HG03342 (cell line): ENCODE measurements around the gene STMND1.

Experiments used
- ATAC-seq: cut with Tn5 transposase; IDR thresholded peaks from one replicate; pipeline ENCODE4 v1.9.1; 2021; ENCODE audit warnings: mild to moderate bottlenecking, moderate library complexity; ENCODE audit not compliant: unreplicated experiment

STMND1 gene

GRCh38 chr6:17097982-17098381, 3.9 kb upstream of the STMND1 start:
- ATAC-seq, result no peak

DNA sequence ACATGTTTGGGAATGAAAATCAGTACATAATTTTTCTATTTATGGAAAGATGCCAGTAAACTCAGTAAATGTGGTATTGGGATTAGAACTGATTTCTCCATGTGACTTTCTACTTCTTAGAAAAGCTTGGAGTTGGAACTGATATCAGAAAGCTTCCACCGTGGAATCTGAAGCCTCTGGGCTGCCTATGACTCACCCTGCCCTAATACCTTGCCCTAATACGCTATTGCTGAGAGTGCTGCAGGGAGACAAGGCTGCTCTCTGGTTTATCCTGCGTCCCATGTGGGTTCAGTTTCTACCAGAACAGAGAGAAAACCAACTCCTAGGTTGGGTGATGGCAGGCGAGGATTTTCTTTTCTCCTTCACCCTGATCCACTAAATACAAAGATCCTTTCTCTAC, 3.3 kb upstream of the STMND1 start:
- ATAC-seq, result no peak

DNA sequence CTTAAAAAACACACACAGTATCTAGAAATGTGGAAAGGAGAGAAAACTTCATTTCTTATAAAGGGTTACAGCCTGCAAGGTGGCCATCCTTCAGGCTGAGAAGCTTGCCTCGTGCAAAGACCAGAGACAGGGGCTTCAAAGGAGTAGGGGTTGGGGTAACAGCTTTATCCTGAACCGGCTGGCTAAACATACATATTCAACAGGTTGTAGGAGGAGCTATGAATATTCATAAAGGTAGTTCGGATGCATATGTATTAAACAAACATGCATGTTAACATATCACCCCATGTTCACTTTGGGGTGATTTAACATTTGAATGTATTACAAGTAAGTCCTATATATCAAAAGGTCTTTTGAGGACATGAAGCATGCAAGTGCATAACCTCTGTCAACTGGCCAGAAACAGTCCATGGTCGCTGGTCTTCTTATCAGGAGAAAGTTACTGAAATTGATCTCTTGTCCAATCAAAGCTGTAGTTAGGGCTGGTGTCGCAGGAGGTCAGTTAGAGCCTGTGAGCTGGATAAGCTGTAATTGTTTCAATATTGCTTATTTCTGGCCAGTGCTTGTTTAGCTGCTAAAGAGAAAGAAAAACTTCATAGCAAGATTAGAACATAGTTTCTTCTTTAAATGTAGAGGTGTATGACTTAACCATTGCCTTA, 2.3 kb upstream of the STMND1 start:
- no peak for ATAC-seq

GRCh38 chr6:17100806-17101205, 1.0 kb upstream of the STMND1 start:
- no peak for ATAC-seq

GRCh38 chr6:17102258-17102870, 514 bp downstream of the STMND1 start:
- no peak for ATAC-seq

GRCh38 chr6:17103715-17104114, 1.9 kb downstream of the STMND1 start:
- no peak for ATAC-seq

DNA sequence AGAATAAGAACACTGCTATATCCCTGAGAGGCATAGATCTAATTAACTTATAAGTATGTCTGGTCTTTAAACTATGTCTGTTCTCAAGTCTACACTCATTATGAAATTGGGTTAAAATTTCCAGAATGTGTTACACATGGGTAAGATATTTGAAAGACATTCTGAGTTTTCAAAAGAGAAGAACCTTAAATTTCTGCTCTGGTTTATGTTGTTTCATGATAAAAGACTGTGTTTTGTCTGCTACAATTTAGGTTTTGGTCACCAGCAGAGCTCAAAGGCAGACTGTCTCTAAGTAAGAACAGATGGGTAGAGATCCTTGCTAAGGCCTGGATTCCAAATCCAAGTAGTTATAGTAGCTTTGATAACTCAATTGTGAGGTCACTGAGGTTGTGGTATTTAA, 6.0 kb downstream of the STMND1 start:
- no peak for ATAC-seq

DNA sequence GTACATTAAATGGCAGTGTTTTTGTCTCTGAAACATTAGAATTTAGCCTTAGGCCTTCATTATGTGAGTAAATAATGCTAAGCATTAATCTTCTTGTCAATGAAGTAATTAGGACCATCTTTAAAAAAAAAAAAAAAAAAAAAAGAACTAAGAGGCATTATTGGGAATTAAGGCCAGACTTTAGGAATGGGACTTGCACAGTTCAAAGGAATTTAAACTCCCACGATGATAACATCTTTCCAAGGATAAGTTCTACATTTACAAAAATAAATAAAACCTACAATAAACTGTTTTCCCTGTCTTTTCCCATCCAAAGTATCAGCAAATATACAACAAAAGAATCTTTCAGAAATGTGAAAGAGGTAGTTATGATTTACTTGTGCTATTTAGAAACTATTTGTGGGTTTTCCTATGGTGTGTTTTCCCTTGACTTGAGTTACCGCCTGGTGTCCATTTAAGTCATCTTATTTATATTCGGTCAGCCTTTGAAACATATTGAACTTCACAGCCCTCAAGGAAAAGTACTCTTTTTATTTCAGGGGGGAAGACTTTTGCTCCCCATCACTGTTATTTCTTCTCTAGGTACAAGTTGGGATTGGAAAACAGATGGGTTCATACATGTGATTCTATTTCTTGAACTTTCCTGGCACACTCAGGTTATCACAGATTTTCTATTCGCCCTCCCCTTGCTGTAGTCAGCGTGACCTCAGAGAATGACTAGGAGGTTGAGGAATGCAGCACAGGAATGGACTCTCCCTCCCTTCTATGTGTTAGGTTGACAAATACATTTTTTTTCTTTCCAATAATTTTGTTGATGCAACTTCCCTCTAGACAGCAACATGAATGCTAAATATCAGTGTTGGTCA, 13.6 kb downstream of the STMND1 start:
- no peak for ATAC-seq

DNA sequence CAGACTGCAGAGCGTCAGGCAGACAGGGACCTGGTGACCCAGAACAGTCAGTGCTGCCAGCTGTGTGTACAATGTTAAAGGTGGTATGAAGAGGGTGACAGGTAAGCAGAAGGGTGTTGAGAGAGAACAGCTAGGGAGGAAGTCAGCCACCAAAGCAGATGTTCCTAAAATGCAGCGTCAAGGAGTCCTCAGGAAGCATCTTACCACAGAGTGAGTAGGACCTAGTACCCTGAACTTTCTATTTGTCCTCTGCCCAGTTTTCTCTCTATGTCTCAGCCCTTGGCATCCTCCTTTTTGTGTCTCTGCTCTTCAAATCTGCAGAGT, 14.2 kb downstream of the STMND1 start:
- ATAC-seq, result no peak

DNA sequence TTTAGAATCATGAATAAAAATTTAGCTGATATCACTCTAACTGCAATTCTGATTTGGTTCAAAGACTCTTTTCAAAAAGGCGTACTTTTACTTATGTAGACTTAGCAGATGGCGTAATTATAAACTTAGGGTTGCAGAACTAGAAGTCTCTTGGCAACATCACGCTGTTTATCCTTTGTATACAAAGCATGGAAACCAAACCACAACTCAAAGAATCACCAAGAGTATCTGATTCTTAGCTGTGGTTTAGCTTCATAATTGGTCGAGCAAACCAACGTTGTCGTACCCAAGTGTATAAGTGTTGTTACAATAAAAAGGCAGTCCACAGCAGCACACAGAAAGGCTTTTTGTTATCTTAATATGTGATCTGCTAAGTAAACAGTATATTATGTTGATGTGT, 18.2 kb downstream of the STMND1 start:
- no peak for ATAC-seq

GRCh38 chr6:17125407-17125806, 23.6 kb downstream of the STMND1 start:
- ATAC-seq, result no peak

- no peak for ATAC-seq
These were observed 28.9 kb downstream of the STMND1 start for GRCh38 chr6:17130786-17131185.

GRCh38 chr6:17132967-17133366, 31.1 kb downstream of the STMND1 start:
- ATAC-seq, result no peak

GRCh38 chr6:17138033-17138432, 36.2 kb downstream of the STMND1 start:
- ATAC-seq, result no peak

DNA sequence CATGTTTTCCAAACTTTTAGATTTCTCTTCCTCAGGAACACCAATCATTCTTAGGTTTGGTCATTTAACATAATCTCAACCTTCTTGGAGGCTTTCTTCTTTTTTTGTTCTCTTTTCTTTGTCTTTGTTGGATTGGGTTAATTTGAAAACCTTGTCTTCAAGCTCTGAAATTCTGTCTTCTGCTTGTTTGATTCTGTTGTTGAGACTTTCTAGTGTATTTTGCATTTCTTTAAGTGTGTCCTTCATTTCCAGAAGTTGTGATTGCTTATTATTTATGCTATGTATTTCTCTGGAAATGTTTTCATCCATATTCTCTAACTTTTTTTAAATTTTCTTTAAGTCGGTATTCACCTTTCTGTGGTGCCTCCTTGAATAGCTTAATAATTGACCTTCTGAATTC, 42.2 kb downstream of the STMND1 start:
- no peak for ATAC-seq

- no peak for ATAC-seq
These were observed 47.7 kb downstream of the STMND1 start for GRCh38 chr6:17149571-17149970.

- ATAC-seq, result no peak
These were observed 48.2 kb downstream of the STMND1 start for GRCh38 chr6:17150096-17150495.

GRCh38 chr6:17151888-17152287, 50.0 kb downstream of the STMND1 start:
- no peak for ATAC-seq

DNA sequence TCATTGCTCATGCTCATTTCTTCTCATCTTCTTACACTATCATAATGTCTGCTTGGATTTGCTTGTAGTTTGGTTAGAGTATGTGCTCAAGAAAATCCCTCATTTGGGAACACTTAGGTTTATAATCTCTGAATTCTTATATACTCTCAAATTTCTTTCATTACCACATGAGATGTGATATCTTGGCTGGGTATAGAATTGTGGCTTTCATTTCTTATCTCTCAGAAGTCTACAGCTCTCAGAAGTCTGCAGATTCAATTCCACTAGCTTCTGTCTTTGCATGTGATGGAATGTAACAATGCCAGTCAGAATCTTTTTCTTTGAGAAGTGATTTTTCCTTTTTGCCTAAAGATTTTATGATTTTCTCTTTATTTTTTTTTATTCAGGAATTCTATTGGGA, 50.9 kb downstream of the STMND1 start:
- no peak for ATAC-seq

DNA sequence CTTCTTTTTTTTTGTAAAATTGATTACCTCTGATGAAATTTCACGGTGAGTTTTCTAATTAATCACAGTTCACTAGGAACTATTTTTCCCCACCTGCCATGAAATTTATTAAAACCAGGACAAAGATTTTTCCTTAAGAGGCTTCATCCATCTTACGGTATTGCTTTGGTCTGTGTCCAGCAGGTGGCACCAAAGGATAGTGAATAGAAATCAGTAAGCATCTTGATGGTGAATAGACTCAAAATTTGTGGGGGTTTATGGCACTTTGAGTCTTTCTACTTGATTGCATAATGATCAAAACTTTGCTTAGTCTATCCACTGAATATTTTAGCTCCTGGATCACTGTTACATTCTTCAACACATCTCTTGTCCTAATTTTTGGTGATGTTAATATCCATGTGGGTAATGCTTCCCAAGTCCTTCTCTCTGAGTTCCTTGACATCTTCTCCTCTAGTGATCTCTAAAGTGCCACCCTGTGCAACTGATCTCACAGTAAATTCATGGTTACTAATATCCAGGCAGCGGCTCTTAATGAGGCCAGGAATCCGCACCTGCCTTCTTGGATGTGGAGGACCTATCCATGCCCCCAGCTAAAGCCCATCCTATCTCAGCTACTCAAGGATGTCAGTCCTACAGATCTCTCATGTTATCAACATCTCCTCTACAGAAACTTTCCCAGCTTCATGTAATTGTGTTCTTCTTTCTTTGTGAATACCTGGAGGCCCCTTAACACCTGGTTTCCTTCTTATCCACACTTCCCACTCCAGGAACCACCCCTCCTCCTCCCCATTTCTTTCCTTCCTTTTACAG, 54.5 kb downstream of the STMND1 start:
- ATAC-seq, result no peak

DNA sequence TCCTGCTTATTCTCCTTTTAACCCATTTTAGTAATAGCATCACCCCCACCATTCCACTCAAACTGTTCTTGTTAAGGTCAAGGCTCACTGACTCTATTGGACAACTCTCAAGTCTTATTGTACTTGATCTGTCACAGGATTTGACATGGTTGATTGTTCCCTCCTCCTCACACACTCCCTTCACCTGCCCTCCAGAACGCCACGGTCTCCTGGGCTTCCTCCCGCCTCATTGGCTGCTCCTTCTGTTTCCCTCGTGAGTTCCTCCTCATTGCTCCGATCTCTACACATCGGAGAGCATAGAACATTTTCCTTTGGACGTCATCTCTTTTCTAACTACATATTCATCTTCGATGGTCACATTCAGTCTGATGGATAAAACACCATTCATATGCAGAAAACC, 55.1 kb downstream of the STMND1 start:
- ATAC-seq, result no peak
